Measurements from ENCODE around the gene OR3A3. TPM values are rescaled to one million over a fixed set of nuclear protein-coding genes. Genes with fewer than 3 reads are reported as not detected.

Gene OR3A3
- total RNA-seq, 2 experiments from 2014 or later = not detected

Other genes starting within 250 kb of the OR3A3 start
- not detected for gene OR1A2, start 213.9 kb upstream of the OR3A3 start, total RNA-seq
- not detected for gene OR1A1, start 203.7 kb upstream of the OR3A3 start, total RNA-seq
- gene OR3A1, start 113.0 kb upstream of the OR3A3 start, total RNA-seq = under 1 TPM in 1 of 2 experiments, not detected in 1; 0.12 TPM
- gene OR3A2, start 25.1 kb upstream of the OR3A3 start, total RNA-seq = 1 to 10 TPM; 2.6 to 3.0 TPM
- not detected for gene OR1E1, start 13.0 kb upstream of the OR3A3 start, total RNA-seq
- not detected for gene OR1E2, start 22.5 kb downstream of the OR3A3 start, total RNA-seq
- not detected for gene SPATA22, start 60.4 kb downstream of the OR3A3 start, total RNA-seq
- gene ASPA, start 64.6 kb downstream of the OR3A3 start, total RNA-seq = under 1 TPM in 1 of 2 experiments, not detected in 1; 0.29 TPM
- gene TRPV3, start 146.4 kb downstream of the OR3A3 start, total RNA-seq = under 1 TPM; 0.72 to 0.77 TPM
- gene TRPV1, start 198.0 kb downstream of the OR3A3 start, total RNA-seq = 1 to 10 TPM in 1 of 2 experiments, under 1 TPM in 1; 0.96 to 1.0 TPM
- 1 to 10 TPM; 6.9 to 7.5 TPM for gene SHPK, start 224.9 kb downstream of the OR3A3 start, total RNA-seq
- 1 to 10 TPM; 4.5 TPM for gene CTNS, start 225.4 kb downstream of the OR3A3 start, total RNA-seq

All from activated naive CD4-positive, alpha-beta T cell treated with anti-CD3 and anti-CD28 coated beads for 36 hours (primary cell).